Measurements from ENCODE around the gene CCL22. TPM values are rescaled to one million over a fixed set of nuclear protein-coding genes. Genes with fewer than 3 reads are reported as not detected.

CCL22 gene

Small RNA genes lying within 50 kb of the gene (small RNA-seq; reads per million reads assigned to genes)
- not detected for gene AC108081.1

Measured in skeletal muscle satellite cell (primary cell).